GM12878 (cell line): Measurements from ENCODE around the gene NPSR1. TPM values are rescaled to one million over a fixed set of nuclear protein-coding genes. Genes with fewer than 3 reads are reported as not detected.

Experiments used
- CEBPZ ChIP-seq: fragments of 150-350 bp; IDR thresholded peaks from 2 replicates; pipeline ENCODE4 v1.6.1; 2016; ENCODE audit warnings: low read depth, low read length
- E2F8 ChIP-seq: fragments of 450-650 bp; IDR thresholded peaks from 2 replicates; pipeline ENCODE4 v1.6.1; 2018; ENCODE audit warnings: mild to moderate bottlenecking, low read depth, moderate library complexity; ENCODE audit not compliant: partially characterized antibody
- ELK1 ChIP-seq: IDR thresholded peaks from 2 replicates; pipeline ENCODE4 v1.6.1; 2012; ENCODE audit warnings: low read depth, low read length, improper control_type of control experiment
- FOXM1 ChIP-seq: IDR thresholded peaks from 2 replicates; pipeline ENCODE4 v1.6.1; 2012; ENCODE audit warnings: low read depth, mild to moderate bottlenecking, inconsistent platforms, low read length, moderate library complexity
- GABPA ChIP-seq: IDR thresholded peaks from 2 replicates; pipeline ENCODE4 v1.6.1; 2014; ENCODE audit warnings: antibody characterized with exemption, low read depth, mild to moderate bottlenecking, inconsistent platforms
- IKZF1 ChIP-seq: fragments of 450-650 bp; conservative IDR thresholded peaks from 2 replicates; pipeline ENCODE4 v1.6.1; 2017; ENCODE audit warnings: antibody characterized with exemption, mild to moderate bottlenecking
- JUND ChIP-seq: IDR thresholded peaks from 2 replicates; pipeline ENCODE4 v1.6.1; 2012; ENCODE audit warnings: low read depth, mild to moderate bottlenecking, low read length, improper control_type of control experiment, moderate library complexity
- KDM1A ChIP-seq: fragments of 200-600 bp; sonication (generic); IDR thresholded peaks from 2 replicates; pipeline ENCODE4 v1.6.1; 2016; ENCODE audit warnings: borderline replicate concordance
- MTA3 ChIP-seq: IDR thresholded peaks from 2 replicates; pipeline ENCODE4 v1.6.1; 2012; ENCODE audit warnings: low read length, inconsistent platforms, borderline replicate concordance
- MYC ChIP-seq: IDR thresholded peaks from 2 replicates; pipeline ENCODE4 v1.6.1; 2011; ENCODE audit warnings: mild to moderate bottlenecking, low read length, moderate library complexity, inconsistent platforms; ENCODE audit not compliant: insufficient read depth, insufficient replicate concordance, insufficient read length, severe bottlenecking
- NBN ChIP-seq: fragments of 450-650 bp; IDR thresholded peaks from 2 replicates; pipeline ENCODE4 v1.6.1; 2016
- NFYB ChIP-seq: IDR thresholded peaks from 2 replicates; pipeline ENCODE4 v1.6.1; 2011; ENCODE audit warnings: low read depth, mild to moderate bottlenecking, low read length, improper control_type of control experiment, moderate library complexity; ENCODE audit not compliant: insufficient read depth
- NR2C1 ChIP-seq: fragments of 450-650 bp; IDR thresholded peaks from 2 replicates; pipeline ENCODE4 v1.6.1; 2017; ENCODE audit warnings: antibody characterized with exemption, mild to moderate bottlenecking, moderate library complexity
- NR2C2 ChIP-seq: IDR thresholded peaks from 2 replicates; pipeline ENCODE4 v1.6.1; 2011; ENCODE audit warnings: borderline replicate concordance, low read depth; ENCODE audit not compliant: control insufficient read depth, insufficient read length
- NR2F1 ChIP-seq: fragments of 450-650 bp; conservative IDR thresholded peaks from 2 replicates; pipeline ENCODE4 v1.6.1; 2017; ENCODE audit warnings: mild to moderate bottlenecking
- PKNOX1 ChIP-seq: fragments of 450-650 bp; IDR thresholded peaks from 2 replicates; pipeline ENCODE4 v1.6.1; 2016; ENCODE audit warnings: mild to moderate bottlenecking
- RUNX3 ChIP-seq: IDR thresholded peaks from 2 replicates; pipeline ENCODE4 v1.6.1; 2012; ENCODE audit warnings: low read length, inconsistent platforms
- TAF1 ChIP-seq: IDR thresholded peaks from 2 replicates; pipeline ENCODE4 v1.6.1; 2011; ENCODE audit warnings: mild to moderate bottlenecking, low read depth, low read length, borderline replicate concordance
- TCF12 ChIP-seq: IDR thresholded peaks from 2 replicates; pipeline ENCODE4 v1.6.1; 2011; ENCODE audit warnings: low read depth, mild to moderate bottlenecking, low read length
- ZNF622 ChIP-seq: fragments of 450-650 bp; IDR thresholded peaks from 2 replicates; pipeline ENCODE4 v1.6.1; 2017; ENCODE audit warnings: mild to moderate bottlenecking, inconsistent platforms
- polyA plus RNA-seq, 11 experiments: library from polyadenylated mRNA; depleted of rRNA in 4 of 11; unstranded in 6 of 11; stranded (reverse) in 5 of 11; fragments of >200 nt; fragmentation: Nextera tagmentation in 4 of 11; fragmentation: Illumina TruSeq in 1 of 11; extraction: Ambion mirVana in 4 of 11; extraction: Trizol in 1 of 11; gene quantifications; 1 replicate in 1 of 11; 2 replicates in 10 of 11; pipeline versions ENCODE4 v1.2.1 to v1.2.3, GENCODE V29; 2011 to 2016; ENCODE audit warnings: inconsistent platforms in 2 of 11, missing spikeins in 2 of 11, low read depth in 1 of 11
- total RNA-seq, 4 experiments: library from RNA; depleted of rRNA in 3 of 4; stranded (reverse); fragments of >200 nt in 3 of 4; fragmentation: Illumina TruSeq in 1 of 4; extraction: Trizol in 1 of 4; gene quantifications; 2 replicates each; pipeline versions ENCODE4 v1.2.1 to v1.2.3, GENCODE V29; 2013 to 2021

NPSR1 gene
- total and polyA plus RNA-seq, 10 of the 15 experiments (the other 5 are each of a cell fraction or from before 2014, with no cell fraction given) = 0.20 TPM; not detected in 9

- TF ChIP-seq PKNOX1 (no peak), NBN (no peak), TAF1 (no peak), KDM1A (no peak), RUNX3 (no peak), JUND (no peak), E2F8 (no peak), MTA3 (no peak), MYC (no peak), CEBPZ (no peak), ELK1 (no peak), GABPA (no peak), FOXM1 (no peak), NFYB (no peak), NR2C1 (no peak), NR2F1 (0 out of 2 replicates have a peak, but pooled peaks have one; percentile 21), TCF12 (no peak), NR2C2 (no peak), IKZF1 (no peak), ZNF622 (no peak)
These were observed 17.8 kb downstream of the NPSR1 start (continued) for GRCh38 chr7:34675749-34676374.
